ENCODE measurements around the gene FOXF1.

FOXF1 gene

DNA sequence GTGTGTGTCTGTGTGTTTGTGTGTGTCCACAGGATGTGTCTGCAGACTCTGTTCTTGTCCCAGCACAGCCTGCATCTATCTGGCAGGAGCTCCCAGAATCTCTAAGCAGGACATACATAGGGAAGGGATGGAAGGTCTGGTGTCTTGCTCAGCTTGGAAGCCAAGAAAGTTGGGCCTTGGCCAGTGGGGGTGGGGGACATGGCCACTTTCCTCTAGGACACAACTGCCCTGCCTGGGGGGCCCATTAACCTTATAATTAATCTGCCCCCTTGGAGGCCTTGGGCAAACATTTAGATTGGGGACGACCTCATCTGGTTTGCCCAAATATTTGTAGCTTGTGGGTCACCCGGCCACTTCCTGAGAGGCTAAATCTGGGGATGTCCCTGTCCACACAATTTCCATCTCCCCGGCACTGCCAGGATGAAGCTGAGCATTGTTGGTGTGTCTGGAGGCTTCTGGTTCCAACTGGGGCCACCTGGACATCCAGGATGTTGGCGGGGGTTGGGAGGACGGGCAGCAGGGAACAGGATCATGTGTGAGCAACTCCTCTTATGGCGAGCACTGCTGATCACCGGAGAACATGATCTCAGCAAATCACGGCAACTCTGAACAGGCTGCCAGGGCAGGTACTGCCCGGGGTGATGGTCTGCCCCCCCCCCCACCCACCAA, 17.2 kb upstream of the FOXF1 start:
- DNase-seq (ENCODE audit: low spot score) = no peak

DNA sequence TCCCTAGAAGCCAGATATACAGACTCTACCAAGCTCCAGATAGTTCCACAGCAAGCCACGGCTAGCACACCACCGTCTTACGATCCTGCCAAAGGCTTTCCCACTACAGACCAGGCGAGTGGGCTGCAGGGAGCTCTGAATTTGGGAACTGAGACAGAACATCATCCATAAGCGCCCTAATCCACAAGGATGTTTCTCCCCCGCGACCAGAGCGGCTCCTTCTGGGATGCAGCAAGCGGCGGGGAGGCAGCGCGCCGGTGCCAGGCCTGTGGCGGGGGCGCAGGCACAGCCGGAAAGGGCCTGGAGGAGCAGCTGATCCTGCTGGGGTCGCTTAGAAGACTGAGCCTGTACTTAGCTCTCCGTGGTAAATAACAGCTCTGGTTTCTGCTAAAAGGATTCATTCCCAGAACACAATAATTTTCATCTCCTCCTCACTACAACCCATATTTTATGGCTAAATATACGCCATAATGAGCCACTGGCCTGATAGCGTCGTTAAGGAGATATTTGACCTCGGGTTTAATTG, 16.2 kb upstream of the FOXF1 start:
- no peak for DNase-seq (ENCODE audit: low spot score)

- DNase-seq (ENCODE audit: low spot score) = no peak
Measured at GRCh38 chr16:86494565-86495356, 15.6 kb upstream of the FOXF1 start.

DNA sequence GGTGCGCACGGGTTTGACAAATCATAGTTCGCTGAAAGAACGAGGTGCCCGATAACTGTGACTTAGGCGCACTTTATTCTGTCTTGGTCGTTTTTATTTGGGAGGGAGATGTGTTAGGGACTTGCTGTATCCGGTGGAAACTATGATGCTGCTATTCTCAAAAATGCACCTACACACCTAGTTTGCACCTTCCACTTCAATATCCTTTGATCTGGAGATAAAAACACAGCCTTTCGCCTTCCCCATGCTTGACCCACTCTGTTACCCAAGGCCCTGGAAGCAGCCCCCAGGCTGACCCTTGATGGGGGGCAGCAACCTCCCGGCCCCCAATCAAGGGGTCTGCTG, 15.0 kb upstream of the FOXF1 start:
- DNase-seq (ENCODE audit: low spot score) = no peak

- no peak for DNase-seq (ENCODE audit: low spot score)
Measured at GRCh38 chr16:86495756-86496261, 14.5 kb upstream of the FOXF1 start.

GRCh38 chr16:86496262-86496928, 13.9 kb upstream of the FOXF1 start:
- no peak for DNase-seq (ENCODE audit: low spot score)

DNA sequence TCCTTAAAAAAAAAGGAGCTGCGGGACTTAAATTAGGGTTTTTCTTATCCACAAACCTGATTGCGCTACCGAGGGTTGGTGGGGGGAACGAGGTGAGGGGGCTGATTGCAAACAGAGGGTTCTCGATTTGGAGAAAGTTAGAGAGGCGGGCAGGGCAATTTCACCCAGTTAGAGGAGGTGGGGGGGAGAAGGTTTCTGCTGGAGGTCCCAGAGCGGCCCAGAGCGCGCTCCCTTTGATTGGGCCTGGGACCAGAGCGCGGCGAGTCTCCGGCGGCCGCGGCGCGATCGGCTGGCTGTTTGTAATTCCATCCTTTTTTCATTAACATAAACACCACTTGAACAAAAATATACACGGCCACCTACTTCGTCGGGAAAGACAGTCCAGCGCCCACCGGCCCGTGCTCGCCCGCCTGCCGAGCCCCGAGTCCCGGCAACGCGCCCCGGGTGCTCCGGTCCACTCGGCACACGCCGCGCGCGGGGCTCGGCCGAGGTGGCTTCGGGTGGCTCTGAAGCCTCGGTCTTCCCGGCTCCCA, 13.3 kb upstream of the FOXF1 start:
- DNase-seq (ENCODE audit: low spot score) = no peak

GRCh38 chr16:86497551-86498021, 12.7 kb upstream of the FOXF1 start:
- no peak for DNase-seq (ENCODE audit: low spot score)

DNA sequence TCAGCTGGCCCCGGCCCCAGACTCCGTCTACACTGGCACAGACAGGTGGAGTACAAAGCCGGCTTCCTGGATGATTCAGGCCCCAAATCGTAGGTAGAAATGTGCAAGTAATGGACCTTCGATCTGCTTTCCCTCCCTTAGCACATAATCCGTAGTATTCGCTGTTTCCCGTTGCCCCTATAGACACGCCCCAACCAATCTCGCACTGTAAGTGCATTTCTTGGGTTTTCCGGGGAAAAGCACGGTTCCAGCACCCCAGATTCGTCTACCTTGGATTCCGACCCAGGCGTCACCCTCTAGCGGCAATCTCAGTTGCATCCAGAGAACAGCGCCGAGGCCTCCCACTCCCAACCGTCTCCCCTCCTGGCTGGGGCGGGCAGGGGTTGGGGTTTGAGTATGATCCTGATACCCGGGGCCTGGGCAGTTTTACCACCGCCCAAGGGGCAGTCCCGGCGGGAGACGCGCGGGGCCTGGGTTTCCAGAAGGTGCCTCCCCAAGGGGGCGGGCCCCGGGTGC, 12.1 kb upstream of the FOXF1 start:
- DNase-seq (ENCODE audit: low spot score) = no peak

DNA sequence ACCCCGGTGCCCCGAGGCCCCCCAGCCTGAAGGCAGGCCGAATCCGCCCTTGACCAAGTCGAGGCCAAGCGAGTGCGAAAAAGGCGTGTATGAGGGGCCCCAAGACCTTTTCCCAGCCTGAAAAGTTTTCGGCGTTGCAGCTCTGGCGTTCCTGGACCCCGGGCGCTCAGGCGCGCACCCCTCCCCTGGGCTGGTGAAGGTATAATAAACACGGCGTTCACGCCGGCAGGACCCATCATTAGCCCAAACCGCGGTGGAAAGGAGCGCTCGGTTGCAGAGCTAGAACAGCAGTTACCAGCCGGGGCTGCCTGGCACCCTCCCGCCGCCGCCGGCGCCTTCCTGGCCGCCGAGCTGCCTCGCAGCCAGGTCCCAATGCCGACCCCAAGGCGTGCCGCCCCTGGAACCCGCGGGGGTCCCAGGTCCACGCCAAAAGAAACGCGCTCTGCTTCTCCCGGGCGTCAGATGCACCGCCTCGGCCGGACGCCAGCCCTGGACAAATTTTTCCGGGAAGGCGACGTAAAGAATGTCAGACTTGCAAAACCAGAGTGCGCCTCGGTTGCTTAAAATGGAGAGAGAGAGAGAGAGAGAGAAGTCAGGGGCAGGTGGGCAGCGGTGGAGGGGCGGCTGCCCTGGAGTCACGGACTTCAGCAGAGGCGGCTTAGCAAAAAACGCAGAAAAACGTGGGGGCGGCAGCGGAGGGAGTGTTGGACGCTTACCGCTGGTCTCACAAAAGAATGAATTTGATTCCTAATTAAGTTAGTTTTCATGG, 11.5 kb upstream of the FOXF1 start:
- no peak for DNase-seq (ENCODE audit: low spot score)

- DNase-seq (ENCODE audit: low spot score) = no peak
Measured at GRCh38 chr16:86499440-86499786, 10.9 kb upstream of the FOXF1 start.

GRCh38 chr16:86499889-86500707, 10.2 kb upstream of the FOXF1 start:
- DNase-seq (ENCODE audit: low spot score) = no peak

GRCh38 chr16:86500708-86501510, 9.4 kb upstream of the FOXF1 start:
- no peak for DNase-seq (ENCODE audit: low spot score)

- DNase-seq (ENCODE audit: low spot score) = no peak
Measured at GRCh38 chr16:86501989-86502855, 8.1 kb upstream of the FOXF1 start.

- no peak for DNase-seq (ENCODE audit: low spot score)
Measured at GRCh38 chr16:86502856-86503748, 7.2 kb upstream of the FOXF1 start.

- DNase-seq (ENCODE audit: low spot score) = no peak
Measured at GRCh38 chr16:86503830-86504229, 6.5 kb upstream of the FOXF1 start.

GRCh38 chr16:86504315-86505184, 5.8 kb upstream of the FOXF1 start:
- no peak for DNase-seq (ENCODE audit: low spot score)
